HepG2 (cell line): ENCODE measurements around the gene MSI2. TPM values are rescaled to one million over a fixed set of nuclear protein-coding genes. Genes with fewer than 3 reads are reported as not detected.

Source experiments
- CEBPZ ChIP-seq: IDR thresholded peaks from 2 replicates; pipeline ENCODE4 v1.6.1; 2012; ENCODE audit warnings: low read length, improper control_type of control experiment
- DNMT3B ChIP-seq: conservative IDR thresholded peaks from 2 replicates; pipeline ENCODE4 v1.6.1; 2016; ENCODE audit warnings: missing biosample characterization, control low read depth
- FOSL2 ChIP-seq: sonication (generic); formaldehyde crosslinking; IDR thresholded peaks from 2 replicates; pipeline ENCODE4 v1.4.0; 2020; ENCODE audit warnings: missing genetic modification reagents
- FOXC1 ChIP-seq: sonication (generic); formaldehyde crosslinking; IDR thresholded peaks from 2 replicates; pipeline ENCODE4 v1.8.0; 2022; ENCODE audit warnings: mild to moderate bottlenecking, missing genetic modification reagents, borderline replicate concordance
- FOXM1 ChIP-seq: sonication (generic); formaldehyde crosslinking; IDR thresholded peaks from 2 replicates; pipeline ENCODE4 v1.5.0; 2020; ENCODE audit warnings: missing genetic modification reagents
- HHEX ChIP-seq: IDR thresholded peaks from 2 replicates; pipeline ENCODE4 v1.6.1; 2016; ENCODE audit warnings: control low read depth
- HOXA5 ChIP-seq: sonication (generic); formaldehyde crosslinking; IDR thresholded peaks from 2 replicates; pipeline ENCODE4 v1.4.0; 2020; ENCODE audit warnings: missing genetic modification reagents
- PAF1 ChIP-seq: IDR thresholded peaks from 2 replicates; pipeline ENCODE4 v1.6.1; 2016; ENCODE audit warnings: missing genetic modification reagents, missing compliant biosample characterization
- PHF5A ChIP-seq: IDR thresholded peaks from one replicate; pipeline ENCODE4 v1.6.1; 2018; ENCODE audit warnings: low read depth, missing genetic modification reagents; ENCODE audit not compliant: unreplicated experiment
- TERF1 ChIP-seq: sonication (generic); formaldehyde crosslinking; IDR thresholded peaks from 2 replicates; pipeline ENCODE4 v1.8.0; 2022; ENCODE audit warnings: mild to moderate bottlenecking, missing genetic modification reagents, moderate library complexity
- ZBTB26 ChIP-seq: IDR thresholded peaks from 2 replicates; pipeline ENCODE4 v1.6.1; 2016; ENCODE audit warnings: missing compliant biosample characterization, missing genetic modification reagents, borderline replicate concordance
- ZFP1 ChIP-seq: IDR thresholded peaks from 2 replicates; pipeline ENCODE4 v1.6.1; 2016
- ZFY ChIP-seq: sonication (generic); formaldehyde crosslinking; IDR thresholded peaks from 2 replicates; pipeline ENCODE4 v1.4.0; 2020; ENCODE audit warnings: missing genetic modification reagents
- ZNF142 ChIP-seq: sonication (generic); formaldehyde crosslinking; IDR thresholded peaks from 2 replicates; pipeline ENCODE4 v1.4.0; 2020; ENCODE audit warnings: missing genetic modification reagents
- ZNF451 ChIP-seq: sonication (generic); formaldehyde crosslinking; IDR thresholded peaks from 2 replicates; pipeline ENCODE4 v1.5.0; 2020; ENCODE audit warnings: mild to moderate bottlenecking, missing genetic modification reagents
- ZNF567 ChIP-seq: sonication (generic); formaldehyde crosslinking; IDR thresholded peaks from 2 replicates; pipeline ENCODE4 v1.8.1; 2023; ENCODE audit warnings: mild to moderate bottlenecking, missing genetic modification reagents, borderline replicate concordance
- ZNF616 ChIP-seq: sonication (generic); formaldehyde crosslinking; IDR thresholded peaks from 2 replicates; pipeline ENCODE4 v1.5.0; 2020; ENCODE audit warnings: low read depth, mild to moderate bottlenecking, missing genetic modification reagents
- ZNF747 ChIP-seq: sonication (generic); formaldehyde crosslinking; IDR thresholded peaks from 2 replicates; pipeline ENCODE4 v1.8.1; 2023; ENCODE audit warnings: missing genetic modification reagents, mild to moderate bottlenecking, borderline replicate concordance
- ZSCAN30 ChIP-seq: sonication (generic); formaldehyde crosslinking; IDR thresholded peaks from 2 replicates; pipeline ENCODE4 v1.5.0; 2020; ENCODE audit warnings: mild to moderate bottlenecking, missing genetic modification reagents
- polyA plus RNA-seq, 8 experiments: library from polyadenylated mRNA; depleted of rRNA in 3 of 8; stranded (reverse) in 7 of 8; unstranded in 1 of 8; fragments of >200 nt; fragmentation: Illumina TruSeq in 4 of 8; extraction: Trizol in 4 of 8; gene quantifications; 2 replicates each; pipeline versions ENCODE4 v1.2.1 to v1.2.3, GENCODE V29; 2011 to 2016; ENCODE audit warnings: low read depth in 4 of 8, missing spikeins in 1 of 8, mixed read lengths in 1 of 8; ENCODE audit not compliant: insufficient read depth in 1 of 8
- total RNA-seq, 5 experiments: library from RNA; depleted of rRNA; stranded (reverse); fragments of >200 nt; fragmentation: Illumina TruSeq; extraction: Trizol; gene quantifications; 2 replicates each; pipeline ENCODE4 v1.2.3, GENCODE V29; 2016; ENCODE audit warnings: low read depth in 1 of 5

MSI2 gene
- total and polyA plus RNA-seq, 2 of the 13 experiments (the other 11 are each of a cell fraction or from before 2014, with no cell fraction given) = 77.5 to 78.4 TPM

DNA sequence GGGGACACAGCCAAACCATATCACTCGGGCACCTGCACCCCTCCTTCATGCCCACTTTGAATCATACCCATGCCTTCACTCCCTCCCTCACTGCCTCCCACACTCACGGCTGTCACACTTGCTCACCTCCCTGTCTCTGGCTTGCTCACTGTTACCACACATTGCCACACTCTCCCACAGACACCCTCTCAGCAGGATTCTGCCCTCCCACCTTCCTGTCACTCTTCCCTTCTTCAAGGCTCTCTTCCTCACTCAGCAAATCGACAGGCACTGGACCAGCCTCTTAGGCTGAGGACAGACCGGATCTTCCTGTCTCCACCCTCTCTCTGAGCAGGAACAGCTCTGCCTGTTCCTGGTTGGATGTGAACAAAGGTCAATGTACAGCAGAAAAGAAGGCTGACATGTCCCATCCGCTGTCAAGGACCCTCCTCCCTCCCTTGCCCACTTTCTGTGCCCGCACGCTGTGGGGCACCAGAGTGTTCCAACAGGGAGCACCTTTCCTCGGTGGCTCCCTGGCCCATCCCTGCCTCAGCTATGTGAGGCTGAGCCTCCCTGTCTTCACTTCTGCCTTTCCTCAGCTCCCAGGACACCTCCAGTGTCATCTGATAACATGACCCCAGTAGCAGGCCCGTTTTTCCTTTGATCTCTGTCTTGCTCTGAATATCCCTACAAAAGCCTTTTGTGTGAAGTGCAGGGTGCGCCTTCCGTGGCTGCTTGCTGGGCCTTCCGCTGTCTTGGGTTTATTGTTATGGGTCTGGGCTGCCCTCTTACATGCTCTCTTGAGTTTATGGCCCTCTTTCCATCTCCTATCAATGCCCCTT, 441.8 kb downstream of the MSI2 start (continued):
- TF ChIP-seq PHF5A (CRISPR knock-in tag) = no peak
- TF ChIP-seq ZFY (CRISPR knock-in tag) = peak; percentile 46; the same call in 1 of the 2 replicates
- no peak for TF ChIP-seq TERF1 (CRISPR knock-in tag)
- no peak for TF ChIP-seq FOSL2 (CRISPR knock-in tag)
- TF ChIP-seq PAF1 = no peak
- TF ChIP-seq CEBPZ = no peak
- TF ChIP-seq ZNF142 (CRISPR knock-in tag) = no peak
- no peak for TF ChIP-seq ZFP1 (CRISPR knock-in tag)
- no peak for TF ChIP-seq ZNF747
- no peak for TF ChIP-seq ZSCAN30 (CRISPR knock-in tag)
- TF ChIP-seq ZNF616 (CRISPR knock-in tag) = no peak
- no peak for TF ChIP-seq FOXC1 (CRISPR knock-in tag)
- TF ChIP-seq FOXM1 (CRISPR knock-in tag) = no peak
- no peak for TF ChIP-seq DNMT3B (CRISPR knock-in tag)
- TF ChIP-seq ZBTB26 (CRISPR knock-in tag) = no peak
- no peak for TF ChIP-seq HOXA5 (CRISPR knock-in tag)
- TF ChIP-seq ZNF451 (CRISPR knock-in tag) = no peak
- TF ChIP-seq ZNF567 (CRISPR knock-in tag) = no peak
- TF ChIP-seq HHEX (CRISPR knock-in tag) = no peak
